Activated T-cell treated with anti-CD3 and anti-CD28 coated beads, Interleukin-2, amount 50 U/mL, for 24 hours (primary cell): Measurements from ENCODE around the gene PYURF.
"Not testable (repeated sequence)": the region's sequence is repeated elsewhere in the genome, so short reads cannot be mapped to it uniquely, and the experiment has no call there.

Experiments used
- DNase-seq: peaks from one replicate; pipeline ENCODE4 v3.0.0-alpha.2; 2020
- H3K27ac Mint-ChIP-seq: 2 replicates; pipeline ENCODE4 v1.8.0; 2020; ENCODE audit warnings: mild to moderate bottlenecking, mixed read lengths
- H3K27me3 Mint-ChIP-seq: 2 replicates; pipeline ENCODE4 v1.8.0; 2020; ENCODE audit warnings: mixed read lengths
- H3K36me3 Mint-ChIP-seq: 2 replicates; pipeline ENCODE4 v1.8.0; 2020; ENCODE audit warnings: low read depth, mixed read lengths
- H3K4me1 Mint-ChIP-seq: 2 replicates; pipeline ENCODE4 v1.8.0; 2020; ENCODE audit warnings: low read depth, mixed read lengths
- H3K4me3 Mint-ChIP-seq: 2 replicates; pipeline ENCODE4 v1.8.0; 2020; ENCODE audit warnings: mild to moderate bottlenecking, moderate library complexity, mixed read lengths
- H3K9me3 Mint-ChIP-seq: 2 replicates; pipeline ENCODE4 v1.8.0; 2020; ENCODE audit warnings: mixed read lengths

PYURF gene

GRCh38 chr4:88523325-88524129 is at the start of gene PYURF:
PYURF (minus strand) TSS chr4:88523776; CDS start chr4:88523700, 76 bp downstream.
- H3K36me3 Mint-ChIP-seq: peaks cover 37% of the 10 kb centered on the region
- peaks cover 52% of the 10 kb centered on the region for H3K4me1 Mint-ChIP-seq
- no peaks in the 10 kb centered on the region for H3K27me3 Mint-ChIP-seq
- H3K27ac Mint-ChIP-seq: peak within 1 kb of the TSS; percentile 93
- no peaks in the 10 kb centered on the region for H3K9me3 Mint-ChIP-seq
- DNase-seq: peak; percentile 89
- H3K4me3 Mint-ChIP-seq: peak within 1 kb of the TSS; percentile 93

GRCh38 chr4:88570001-88570400 is 46.4 kb upstream of the PYURF start:
- Mint-ChIP-seq H3K36me3 (no peaks in the 10 kb centered on the region), H3K4me3 (no peak overlapping the region), H3K9me3 (no peaks in the 10 kb centered on the region), H3K4me1 (no peaks in the 10 kb centered on the region), H3K27ac (no peak overlapping the region), H3K27me3 (peaks cover 5% of the 10 kb centered on the region)
- no peak for DNase-seq

GRCh38 chr4:88567591-88567990 is 44.0 kb upstream of the PYURF start:
- no peaks in the 10 kb centered on the region for H3K36me3 Mint-ChIP-seq
- H3K27me3 Mint-ChIP-seq: peaks cover 5% of the 10 kb centered on the region
- H3K4me3 Mint-ChIP-seq: no peak overlapping the region
- no peaks in the 10 kb centered on the region for H3K4me1 Mint-ChIP-seq
- H3K9me3 Mint-ChIP-seq: no peaks in the 10 kb centered on the region
- no peak overlapping the region for H3K27ac Mint-ChIP-seq
- no peak for DNase-seq

- no peaks in the 10 kb centered on the region for H3K27me3 Mint-ChIP-seq
- DNase-seq: no peak
- no peaks in the 10 kb centered on the region for H3K9me3 Mint-ChIP-seq
- H3K36me3 Mint-ChIP-seq: no peaks in the 10 kb centered on the region
- no peak overlapping the region for H3K4me3 Mint-ChIP-seq
- no peak overlapping the region for H3K27ac Mint-ChIP-seq
- H3K4me1 Mint-ChIP-seq: no peaks in the 10 kb centered on the region
Observed at GRCh38 chr4:88549815-88550214, 26.2 kb upstream of the PYURF start.

GRCh38 chr4:88539322-88540068 is 15.9 kb upstream of the PYURF start:
- H3K36me3 Mint-ChIP-seq, H3K4me3 Mint-ChIP-seq, H3K9me3 Mint-ChIP-seq, H3K27me3 Mint-ChIP-seq, H3K27ac Mint-ChIP-seq: not testable (repeated sequence)
- H3K4me1 Mint-ChIP-seq: peaks cover 22% of the 10 kb centered on the region
- DNase-seq: peak; percentile 81

DNA sequence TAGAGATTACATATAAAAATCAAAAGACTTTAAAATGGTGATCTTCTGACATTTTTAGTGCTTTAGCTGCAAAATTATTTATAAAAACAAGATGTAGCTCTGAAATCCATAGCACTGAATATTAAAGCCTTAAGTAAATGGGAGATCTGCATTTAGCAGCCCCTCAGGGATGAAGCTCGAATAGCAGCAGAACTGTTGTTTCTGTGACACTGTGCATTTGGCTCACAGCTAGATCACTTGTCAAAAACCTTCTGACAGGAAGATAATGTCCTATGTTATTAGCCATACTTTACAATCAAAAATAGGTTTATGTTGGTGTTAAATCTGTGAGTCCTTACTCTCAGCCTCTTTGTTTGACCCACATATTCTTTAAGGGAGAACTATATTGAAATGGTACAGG is 14.1 kb upstream of the PYURF start:
- H3K27me3 Mint-ChIP-seq: no peaks in the 10 kb centered on the region
- no peaks in the 10 kb centered on the region for H3K36me3 Mint-ChIP-seq
- H3K27ac Mint-ChIP-seq: no peak overlapping the region
- no peak overlapping the region for H3K4me3 Mint-ChIP-seq
- peaks cover 31% of the 10 kb centered on the region for H3K4me1 Mint-ChIP-seq
- H3K9me3 Mint-ChIP-seq: no peaks in the 10 kb centered on the region
- no peak for DNase-seq

DNA sequence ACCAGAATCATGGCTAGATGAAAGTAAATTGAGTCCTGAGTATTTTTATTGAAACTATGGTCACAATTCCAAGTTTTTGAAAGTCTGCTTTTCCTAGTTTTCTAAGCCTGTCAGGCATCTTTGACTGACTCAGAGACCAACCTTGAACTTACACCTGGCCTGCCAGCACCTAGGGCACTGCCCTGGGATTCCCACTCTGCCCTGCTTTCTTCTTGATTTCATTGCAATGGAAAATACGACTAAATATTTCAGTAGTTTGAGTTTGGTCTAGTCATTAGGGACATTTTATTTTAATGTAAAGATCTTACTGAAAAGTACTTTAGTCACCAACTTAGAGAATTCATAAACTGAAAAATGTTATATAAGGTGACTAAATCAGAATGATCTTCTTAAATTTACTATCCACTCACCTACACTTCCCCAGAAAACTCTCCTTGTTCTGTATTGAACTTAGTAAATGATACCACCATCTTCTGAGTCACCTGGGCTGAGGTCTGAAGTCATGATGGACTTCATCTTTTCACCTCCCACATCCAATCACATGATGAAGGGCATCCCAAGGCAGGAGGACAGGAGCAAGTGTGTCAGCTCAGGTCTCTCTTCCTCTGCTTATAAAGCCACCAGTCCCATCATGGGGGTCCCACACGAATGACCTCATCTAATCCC is 11.6 kb upstream of the PYURF start:
- Mint-ChIP-seq H3K36me3 (no peaks in the 10 kb centered on the region), H3K4me1 (peaks cover 31% of the 10 kb centered on the region), H3K27ac (peak overlapping the region; percentile 74), H3K4me3 (no peak overlapping the region), H3K27me3 (no peaks in the 10 kb centered on the region), H3K9me3 (no peaks in the 10 kb centered on the region)
- DNase-seq: no peak

DNA sequence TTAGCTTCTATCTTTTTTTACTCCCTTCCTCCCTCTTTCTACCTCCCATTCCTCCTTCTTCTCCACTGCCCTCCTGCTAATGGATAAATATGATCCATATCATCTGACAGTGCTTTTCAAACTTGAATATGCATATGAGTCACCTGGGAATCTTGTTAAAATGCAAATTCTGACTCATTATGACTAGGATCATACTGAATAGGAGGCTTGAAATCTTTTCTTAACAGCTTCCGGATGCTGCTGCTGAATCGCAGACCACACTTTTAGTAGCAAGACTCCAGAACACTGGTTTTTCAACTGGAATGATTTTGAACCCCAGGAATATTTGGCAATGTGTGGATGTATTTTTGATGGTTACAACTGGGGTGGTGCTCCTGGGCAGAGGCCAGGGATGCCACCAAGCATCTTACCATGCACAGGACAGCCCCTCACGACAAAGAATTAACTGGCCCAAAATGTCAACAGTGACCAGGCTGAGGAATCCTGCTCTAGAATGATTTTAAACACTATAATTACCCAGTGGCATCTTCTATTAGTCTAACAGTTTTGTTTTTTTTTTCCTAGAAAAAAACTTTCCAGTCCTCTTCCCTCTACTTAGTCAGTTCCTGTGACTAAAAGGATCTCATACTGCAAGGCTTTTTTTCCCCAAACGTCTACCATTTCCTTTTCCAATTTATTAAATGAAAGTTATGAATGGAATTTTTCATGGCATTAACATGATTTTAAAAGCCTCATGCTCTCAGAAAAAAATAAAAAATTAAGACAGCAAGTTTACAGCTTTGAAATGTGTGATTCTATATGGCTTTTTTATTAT is 10.6 kb upstream of the PYURF start:
- no peaks in the 10 kb centered on the region for H3K9me3 Mint-ChIP-seq
- DNase-seq: no peak
- peaks cover 25% of the 10 kb centered on the region for H3K4me1 Mint-ChIP-seq
- peak overlapping the region; percentile 18 for H3K27ac Mint-ChIP-seq
- no peak overlapping the region for H3K4me3 Mint-ChIP-seq
- H3K27me3 Mint-ChIP-seq: no peaks in the 10 kb centered on the region
- H3K36me3 Mint-ChIP-seq: no peaks in the 10 kb centered on the region

DNA sequence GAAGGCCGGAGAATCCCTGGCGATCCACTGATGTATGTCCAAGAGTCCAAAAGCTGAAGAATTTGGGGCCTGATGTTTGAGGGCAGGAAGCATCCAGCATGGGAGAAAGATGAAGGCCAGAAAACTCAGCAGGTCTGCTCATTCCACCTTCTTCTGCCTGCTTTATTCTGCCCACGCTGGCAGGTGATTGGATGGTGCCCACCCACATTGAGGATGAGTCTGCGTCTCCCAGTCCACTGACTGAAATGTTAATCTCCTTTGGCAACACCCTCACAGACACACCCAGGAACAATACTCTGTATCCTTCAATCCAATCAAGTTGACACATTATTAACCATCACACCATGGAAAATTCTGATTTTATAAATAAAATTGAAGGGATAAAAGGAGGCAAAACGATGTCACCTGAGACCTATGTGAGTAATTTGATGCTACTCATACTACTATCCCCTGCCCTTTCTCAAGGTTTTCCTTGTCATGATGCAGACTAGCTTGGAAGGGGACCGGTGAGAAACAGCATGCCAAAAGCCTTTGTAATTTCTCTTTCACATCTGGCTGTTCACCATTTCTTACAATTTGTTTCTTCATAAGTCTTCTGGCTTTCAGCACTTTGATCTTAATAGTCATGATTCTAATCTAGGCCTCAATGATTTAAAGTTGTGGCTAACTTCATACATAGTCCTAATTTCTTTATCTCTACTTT is 9.7 kb upstream of the PYURF start:
- Mint-ChIP-seq H3K4me3 (no peak overlapping the region), H3K4me1 (peaks cover 24% of the 10 kb centered on the region), H3K27me3 (no peaks in the 10 kb centered on the region), H3K27ac (no peak overlapping the region), H3K9me3 (no peaks in the 10 kb centered on the region), H3K36me3 (no peaks in the 10 kb centered on the region)
- DNase-seq: no peak

DNA sequence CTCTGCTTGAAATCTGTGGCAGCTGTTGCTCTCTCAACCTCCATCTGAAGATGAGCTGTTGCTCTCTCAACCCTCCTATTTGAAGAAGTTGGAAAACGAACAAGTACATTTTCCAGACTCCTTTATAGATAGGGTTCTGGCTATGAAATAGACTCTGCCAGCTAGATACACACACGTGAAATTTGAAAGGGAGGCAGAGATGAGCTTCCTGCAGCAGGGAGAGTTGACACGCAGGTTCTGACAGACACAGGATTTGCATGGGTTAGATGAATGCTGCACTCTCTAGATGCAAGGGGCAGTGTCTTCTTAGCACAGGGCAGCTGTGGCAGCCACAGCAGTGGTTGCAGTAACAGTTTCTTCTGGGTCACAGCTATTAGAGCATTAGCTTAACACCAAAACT is 8.0 kb upstream of the PYURF start:
- no peaks in the 10 kb centered on the region for H3K27me3 Mint-ChIP-seq
- H3K9me3 Mint-ChIP-seq: no peaks in the 10 kb centered on the region
- no peaks in the 10 kb centered on the region for H3K36me3 Mint-ChIP-seq
- DNase-seq: no peak
- H3K4me3 Mint-ChIP-seq: no peak overlapping the region
- peaks cover 32% of the 10 kb centered on the region for H3K4me1 Mint-ChIP-seq
- H3K27ac Mint-ChIP-seq: no peak overlapping the region

GRCh38 chr4:88528861-88529260 is 5.3 kb upstream of the PYURF start:
- Mint-ChIP-seq H3K9me3 (no peaks in the 10 kb centered on the region), H3K27ac (no peak overlapping the region), H3K36me3 (no peaks in the 10 kb centered on the region)

GRCh38 chr4:88527787-88528186 is 4.2 kb upstream of the PYURF start:
- Mint-ChIP-seq H3K27ac (peak overlapping the region; percentile 34), H3K4me1 (peaks cover 33% of the 10 kb centered on the region), H3K36me3 (peaks cover 5% of the 10 kb centered on the region), H3K27me3 (no peaks in the 10 kb centered on the region), H3K9me3 (no peaks in the 10 kb centered on the region), H3K4me3 (no peak overlapping the region)
- DNase-seq: no peak

More at GRCh38 chr4:88528861-88529260, 5.3 kb upstream of the PYURF start:
- Mint-ChIP-seq H3K4me3 (no peak overlapping the region), H3K4me1 (peaks cover 35% of the 10 kb centered on the region), H3K27me3 (no peaks in the 10 kb centered on the region)
- DNase-seq: no peak

DNA sequence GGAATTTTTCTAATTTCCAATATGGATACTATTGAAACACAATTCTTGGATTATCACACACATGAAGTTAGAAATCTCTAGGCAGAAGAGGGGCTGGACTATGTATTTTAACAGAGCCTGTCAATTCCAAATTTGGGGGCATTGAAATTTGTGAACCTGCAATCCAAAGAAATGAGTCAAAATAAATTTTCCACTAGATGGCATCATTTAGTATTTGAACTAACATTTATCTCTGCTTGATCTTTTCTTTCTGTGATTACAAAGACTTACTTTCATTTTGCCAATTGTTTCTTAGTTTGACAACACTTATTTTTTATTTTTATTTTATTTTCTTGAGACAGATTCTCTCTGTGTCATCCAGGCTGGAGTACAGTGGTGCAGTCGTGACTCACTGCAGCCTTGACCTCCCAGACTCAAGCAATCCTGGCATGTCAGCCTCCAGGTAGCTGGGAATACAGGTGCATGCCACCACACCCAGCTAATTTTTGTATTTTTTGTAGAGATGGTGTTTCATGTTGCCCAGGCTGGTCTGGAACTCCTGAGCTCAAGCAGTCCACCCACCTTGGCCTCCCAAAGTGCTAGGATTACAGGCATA is 2.7 kb upstream of the PYURF start:
- no peaks in the 10 kb centered on the region for H3K9me3 Mint-ChIP-seq
- H3K4me1 Mint-ChIP-seq: peaks cover 46% of the 10 kb centered on the region
- H3K27me3 Mint-ChIP-seq: no peaks in the 10 kb centered on the region
- no peak overlapping the region for H3K4me3 Mint-ChIP-seq
- DNase-seq: no peak
- H3K36me3 Mint-ChIP-seq: peaks cover 20% of the 10 kb centered on the region
- peak overlapping the region; percentile 26 for H3K27ac Mint-ChIP-seq
